Subcutaneous abdominal adipose tissue (tissue), 5 donors: ENCODE data around the gene HOXB9.

ENCODE experiments used
- H3K27ac ChIP-seq: one replicate; pipeline ENCODE4 v1.7.0; 2013; ENCODE audit warnings: low read depth, mild to moderate bottlenecking, inconsistent platforms, low read length, moderate library complexity
- H3K27me3 ChIP-seq, 5 donors: one replicate each; pipeline ENCODE4 v1.7.0; 2013; ENCODE audit warnings: low read length in 5 of 5, inconsistent platforms in 1 of 5; ENCODE audit not compliant: control insufficient read depth in 5 of 5, insufficient read depth in 4 of 5
- H3K36me3 ChIP-seq, 5 donors: one replicate each; pipeline ENCODE4 v1.7.0; 2013; ENCODE audit warnings: low read length in 5 of 5; ENCODE audit not compliant: control insufficient read depth in 5 of 5, insufficient read depth in 5 of 5
- H3K4me1 ChIP-seq, 5 donors: one replicate each; pipeline ENCODE4 v1.7.0; 2013; ENCODE audit warnings: low read length in 5 of 5, mild to moderate bottlenecking in 3 of 5, moderate library complexity in 1 of 5; ENCODE audit not compliant: control insufficient read depth in 5 of 5, insufficient read depth in 5 of 5
- H3K4me3 ChIP-seq, 5 donors: one replicate each; pipeline ENCODE4 v1.7.0; 2013; ENCODE audit warnings: low read length in 5 of 5, low read depth in 1 of 5
- H3K9ac ChIP-seq, 5 donors: one replicate each; pipeline ENCODE4 v1.7.0; 2013; ENCODE audit warnings: low read length in 5 of 5, mild to moderate bottlenecking in 4 of 5, moderate library complexity in 3 of 5
- H3K9me3 ChIP-seq, 5 donors: one replicate each; pipeline ENCODE4 v1.7.0; 2013; ENCODE audit warnings: low read length in 5 of 5; ENCODE audit not compliant: control insufficient read depth in 5 of 5
- donor health status: healthy.
- donor health status: healthy.
- donor health status: healthy.
- donor health status: healthy.
- donor health status: healthy.

HOXB9 gene

DNA sequence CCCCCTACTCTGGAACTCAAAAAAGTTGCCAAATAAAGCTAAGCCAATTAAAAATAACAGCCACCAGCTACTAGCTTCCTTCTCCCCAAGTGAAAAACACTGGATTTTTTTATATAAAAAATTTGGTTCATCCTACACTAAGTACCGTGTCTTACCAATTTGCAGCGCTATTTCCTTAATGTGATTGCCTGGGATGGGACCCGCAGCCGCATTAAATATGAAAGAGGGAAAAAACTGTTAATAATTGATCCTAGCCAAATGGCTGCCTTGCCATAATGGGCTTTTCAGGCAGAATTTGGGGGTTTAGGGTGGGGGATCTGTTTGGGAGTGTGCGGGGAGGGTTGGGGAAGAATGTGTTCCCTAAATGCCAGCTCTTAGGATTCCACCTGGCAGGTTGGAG, 2.0 kb downstream of the HOXB9 start:
- no peaks in the 10 kb centered on the region for H3K9me3 ChIP-seq
- H3K36me3 ChIP-seq = no peaks in the 10 kb centered on the region
- H3K27me3 ChIP-seq = peaks cover 56 to 87% (median 72%) of the 10 kb centered on the region in 5 donors
- no peak overlapping the region for H3K27ac ChIP-seq
- H3K9ac ChIP-seq = no peak overlapping the region
- H3K4me3 ChIP-seq = no peak overlapping the region
- peaks cover 2 to 28% (median 23%) of the 10 kb centered on the region in 5 donors for H3K4me1 ChIP-seq

DNA sequence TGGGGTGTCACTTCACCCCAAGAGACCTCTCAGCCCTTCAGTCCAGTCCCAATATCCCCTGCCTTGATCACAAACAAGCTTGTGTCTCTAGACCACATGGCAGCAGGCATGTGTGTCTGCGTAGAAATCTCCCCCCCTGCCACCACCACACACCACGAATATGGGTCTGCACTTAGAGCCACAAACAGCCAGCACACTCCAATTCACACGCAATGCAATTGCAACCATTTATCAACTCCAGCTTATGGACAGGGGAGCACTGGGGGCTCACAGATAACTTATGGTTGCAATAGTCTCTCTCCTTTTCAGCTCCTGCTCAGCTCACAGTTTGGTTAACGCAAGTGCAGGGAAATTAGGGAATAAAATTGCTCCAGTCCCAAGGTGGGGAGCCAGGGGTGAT, 2.6 kb downstream of the HOXB9 start:
- Histone ChIP-seq H3K9ac (no peak overlapping the region), H3K4me1 (peaks cover 2 to 33% (median 28%) of the 10 kb centered on the region in 5 donors), H3K4me3 (no peak overlapping the region), H3K9me3 (no peaks in the 10 kb centered on the region), H3K36me3 (no peaks in the 10 kb centered on the region), H3K27me3 (peaks cover 51 to 85% (median 69%) of the 10 kb centered on the region in 5 donors), H3K27ac (no peak overlapping the region)

DNA sequence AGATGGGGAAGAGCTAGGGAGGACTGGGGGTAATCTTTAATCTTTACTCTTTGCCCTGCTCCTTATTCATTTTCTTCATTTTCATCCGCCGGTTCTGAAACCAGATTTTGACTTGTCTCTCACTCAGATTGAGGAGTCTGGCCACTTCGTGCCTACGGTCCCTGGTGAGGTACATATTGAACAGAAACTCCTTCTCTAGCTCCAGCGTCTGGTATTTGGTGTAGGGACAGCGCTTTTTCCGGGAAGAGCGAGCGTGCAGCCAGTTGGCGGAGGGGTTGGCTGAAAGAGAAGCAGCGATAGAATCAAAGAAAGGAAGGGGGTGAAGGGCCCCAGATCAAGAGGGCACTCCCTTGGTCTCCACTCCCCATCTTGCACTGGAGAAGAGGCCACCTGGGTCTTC, 3.3 kb downstream of the HOXB9 start:
- Histone ChIP-seq H3K36me3 (no peaks in the 10 kb centered on the region), H3K4me3 (no peak overlapping the region), H3K4me1 (peaks cover 4 to 37% (median 28%) of the 10 kb centered on the region in 5 donors), H3K9me3 (no peaks in the 10 kb centered on the region), H3K9ac (no peak overlapping the region), H3K27ac (no peak overlapping the region), H3K27me3 (peaks cover 50 to 83% (median 67%) of the 10 kb centered on the region in 5 donors)

DNA sequence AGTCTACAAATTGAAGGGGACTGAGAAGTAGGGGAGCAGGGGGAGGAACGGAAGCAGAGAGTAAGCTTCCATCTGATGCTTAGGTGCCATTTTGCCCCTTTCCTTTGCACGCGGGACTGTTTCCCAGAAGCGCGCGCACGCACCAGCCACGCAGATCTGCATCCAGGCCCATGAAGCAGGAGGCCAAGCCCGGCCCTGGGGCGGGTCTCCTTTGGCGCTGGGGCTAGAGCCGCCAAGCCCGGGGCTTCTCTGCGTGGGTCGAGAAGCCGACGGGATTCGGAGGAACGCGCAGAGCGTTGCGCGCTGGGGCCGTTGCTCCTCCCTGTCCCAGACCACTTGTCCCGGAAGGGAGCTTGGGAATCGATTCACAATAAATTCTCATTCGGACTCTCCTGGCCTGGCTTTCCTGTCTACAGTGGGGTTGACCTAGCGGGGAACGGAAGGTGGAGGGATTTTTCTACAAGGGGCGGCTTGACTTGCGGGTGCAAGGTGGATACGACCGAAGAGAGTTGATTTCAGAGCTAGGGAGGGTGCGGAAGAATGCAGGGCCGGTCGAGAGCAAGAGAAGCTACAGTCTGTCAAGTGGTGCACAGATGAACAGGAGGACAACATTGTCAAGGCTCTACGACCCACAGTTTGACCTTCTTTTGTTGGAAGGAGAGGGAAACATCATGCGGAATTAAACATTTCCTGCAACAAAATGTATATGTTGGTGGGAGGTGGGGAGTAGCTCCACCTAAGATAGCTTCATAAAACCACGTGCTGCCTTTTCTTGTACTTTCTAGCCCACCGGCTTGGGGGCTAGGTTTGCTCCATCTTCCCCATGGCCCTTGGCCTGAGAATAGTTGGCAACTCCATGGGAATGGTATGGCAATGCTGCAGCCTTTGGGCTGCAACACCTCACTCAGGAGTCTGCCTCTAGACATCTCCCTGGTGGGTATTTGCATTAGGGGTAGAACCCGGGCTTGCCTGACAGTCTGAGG, 4.5 kb downstream of the HOXB9 start:
- Histone ChIP-seq H3K4me3 (no peak overlapping the region), H3K36me3 (no peaks in the 10 kb centered on the region), H3K9me3 (no peaks in the 10 kb centered on the region), H3K27ac (no peak overlapping the region), H3K4me1 (peaks cover 4 to 35% (median 25%) of the 10 kb centered on the region in 5 donors), H3K27me3 (peaks cover 48 to 82% (median 63%) of the 10 kb centered on the region in 5 donors), H3K9ac (no peak overlapping the region)

DNA sequence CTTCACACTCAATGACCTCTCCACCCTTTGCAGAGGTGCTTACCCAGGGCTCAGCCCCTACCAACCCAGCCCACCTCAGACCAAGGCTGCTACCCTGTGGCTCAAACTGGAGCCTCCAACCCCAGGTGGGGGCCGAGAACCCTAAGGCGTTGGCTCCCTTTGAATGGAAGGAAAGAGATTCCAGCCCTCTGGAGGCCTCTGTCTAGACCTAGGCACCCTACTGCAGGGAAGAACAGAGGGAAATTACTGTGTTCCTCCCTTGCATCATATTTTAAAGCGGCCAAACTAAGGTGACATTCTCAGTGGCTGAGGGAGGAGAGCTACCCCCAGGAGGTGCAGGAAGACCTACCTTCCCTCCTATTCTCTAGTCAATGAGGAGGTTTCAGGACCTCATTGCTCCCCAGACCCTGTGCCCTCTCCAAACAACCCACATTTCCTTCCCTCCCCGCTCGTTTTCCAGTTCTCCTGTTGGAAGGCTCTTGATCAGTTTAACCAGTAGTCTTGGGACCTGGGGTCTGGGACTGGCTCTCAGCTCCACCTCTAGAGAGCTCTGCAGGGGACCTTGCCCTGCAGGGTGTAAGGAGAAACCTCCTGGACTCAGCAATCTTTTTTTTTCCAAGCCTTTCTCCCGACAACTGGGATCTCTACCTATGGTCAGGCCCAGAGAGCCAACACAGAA, 5.6 kb downstream of the HOXB9 start:
- no peak overlapping the region for H3K4me3 ChIP-seq
- no peaks in the 10 kb centered on the region for H3K36me3 ChIP-seq
- no peaks in the 10 kb centered on the region for H3K9me3 ChIP-seq
- peaks cover 58 to 89% (median 68%) of the 10 kb centered on the region in 5 donors for H3K27me3 ChIP-seq
- peaks cover 2 to 25% (median 17%) of the 10 kb centered on the region in 5 donors for H3K4me1 ChIP-seq
- no peak overlapping the region for H3K9ac ChIP-seq
- no peak overlapping the region for H3K27ac ChIP-seq

DNA sequence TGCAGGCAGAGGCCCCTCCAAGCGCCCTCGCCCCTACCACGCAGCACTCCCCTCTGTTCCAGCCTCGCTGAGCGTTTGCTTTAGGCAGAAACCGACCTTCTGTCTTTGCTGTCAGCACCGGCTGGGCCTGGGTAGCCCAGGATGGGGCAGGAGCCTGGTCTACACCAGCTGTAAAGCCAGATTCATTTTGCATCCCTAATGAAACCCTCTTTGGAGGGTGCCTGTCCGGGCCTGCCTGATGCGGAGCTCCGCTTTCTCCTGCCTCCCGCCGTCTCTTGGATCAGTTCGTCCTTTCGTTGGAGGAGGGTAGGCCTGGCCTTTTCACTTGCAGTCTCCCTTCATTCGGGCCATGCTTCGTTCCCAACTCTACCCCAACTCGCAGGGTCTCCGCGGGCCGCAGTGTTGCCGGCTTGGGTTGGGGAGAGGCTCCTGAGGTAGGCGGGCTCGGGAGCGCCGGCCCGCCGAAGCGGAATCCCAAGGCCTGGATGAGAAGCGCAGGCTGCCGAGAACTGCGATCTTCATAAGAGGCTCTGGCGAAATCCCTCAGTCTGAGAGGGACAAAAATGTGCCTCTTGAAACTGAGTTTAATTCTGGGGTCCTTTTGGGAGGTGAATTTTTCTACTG, 6.2 kb downstream of the HOXB9 start:
- H3K4me1 ChIP-seq = peaks cover 2 to 19% (median 12%) of the 10 kb centered on the region in 5 donors
- H3K36me3 ChIP-seq = no peaks in the 10 kb centered on the region
- peaks cover 59 to 86% (median 71%) of the 10 kb centered on the region in 5 donors for H3K27me3 ChIP-seq
- no peak overlapping the region for H3K4me3 ChIP-seq
- no peak overlapping the region for H3K9ac ChIP-seq
- H3K27ac ChIP-seq = no peak overlapping the region
- H3K9me3 ChIP-seq = no peaks in the 10 kb centered on the region

DNA sequence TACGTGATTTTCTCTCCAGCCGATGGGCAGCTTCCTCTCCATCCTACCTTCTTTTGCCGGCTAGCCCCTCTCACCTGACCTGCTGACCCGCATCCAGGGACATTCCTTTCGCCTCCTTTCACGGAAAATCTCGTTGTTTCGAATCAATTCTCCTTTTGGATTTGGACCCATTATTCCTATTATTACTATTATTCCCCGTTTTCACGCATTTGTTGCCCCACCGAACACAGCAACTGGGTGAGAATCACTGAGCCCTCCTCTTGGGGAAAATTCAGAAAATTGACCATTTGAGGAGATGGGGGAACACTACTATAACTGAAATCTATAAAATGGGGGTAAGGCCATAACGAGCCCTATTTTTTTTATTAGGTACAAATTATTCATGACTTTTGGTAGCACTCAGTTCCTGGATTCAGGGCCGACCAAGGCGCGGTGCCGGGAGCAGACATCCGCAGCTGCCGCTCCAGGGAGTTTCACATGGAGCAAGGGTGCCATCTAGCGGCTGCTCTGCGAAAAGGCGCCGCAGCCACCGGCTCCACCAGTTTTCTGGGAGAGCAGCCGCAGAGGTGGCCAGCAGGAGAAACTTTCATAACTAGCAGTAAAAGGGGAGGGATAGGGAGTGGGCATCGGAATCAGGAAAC, 7.8 kb downstream of the HOXB9 start:
- Histone ChIP-seq H3K4me3 (peak overlapping the region in 1 of 5 donors; percentile 22), H3K27ac (no peak overlapping the region), H3K36me3 (no peaks in the 10 kb centered on the region), H3K9me3 (no peaks in the 10 kb centered on the region), H3K4me1 (peaks cover 2 to 24% (median 18%) of the 10 kb centered on the region in 5 donors), H3K27me3 (peaks cover 47 to 76% (median 62%) of the 10 kb centered on the region in 5 donors), H3K9ac (no peak overlapping the region)

DNA sequence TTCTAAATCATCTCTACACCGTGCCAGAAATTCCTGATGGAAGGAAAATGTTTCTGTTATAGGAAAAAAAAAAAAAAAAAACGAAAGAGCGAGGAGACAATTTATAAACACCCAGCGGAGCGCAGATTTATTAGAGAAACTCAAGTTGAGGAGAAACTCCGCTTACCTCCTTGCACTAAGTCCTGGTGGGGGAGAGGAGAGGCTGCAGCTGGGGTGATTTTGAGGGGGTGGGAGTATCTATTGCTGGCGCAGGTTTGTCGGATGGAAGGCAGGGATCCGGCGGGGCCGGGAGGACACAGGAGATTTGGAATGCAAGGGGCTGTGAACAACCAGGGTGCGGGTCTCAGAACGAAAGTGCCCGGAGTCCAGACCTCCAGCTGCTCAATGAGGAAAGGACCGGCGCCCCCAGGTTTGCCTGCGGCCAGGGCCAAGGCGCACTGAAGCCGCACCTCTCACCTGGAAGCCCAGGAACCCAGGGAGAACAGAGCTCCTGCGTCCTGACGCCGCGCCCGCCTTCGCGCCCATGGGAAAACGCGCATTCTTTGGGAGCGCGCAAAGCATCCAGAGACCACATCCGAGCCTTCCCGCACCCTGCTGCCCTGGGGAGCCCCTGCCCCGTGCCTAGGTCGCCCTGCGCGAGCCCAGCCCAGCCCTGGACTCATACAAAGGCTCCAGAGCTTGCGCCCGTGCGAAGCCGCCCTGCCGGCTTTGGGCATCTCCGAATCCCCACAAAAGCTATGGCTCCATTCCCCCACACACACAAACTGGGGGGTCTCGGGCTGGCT, 8.5 kb downstream of the HOXB9 start:
- Histone ChIP-seq H3K4me1 (peaks cover 2 to 26% (median 19%) of the 10 kb centered on the region in 5 donors), H3K9me3 (no peaks in the 10 kb centered on the region), H3K36me3 (no peaks in the 10 kb centered on the region), H3K27me3 (peaks cover 41 to 69% (median 56%) of the 10 kb centered on the region in 5 donors), H3K4me3 (no peak overlapping the region), H3K27ac (no peak overlapping the region), H3K9ac (no peak overlapping the region)
